ENCODE measurements around the gene GIMAP7. TPM values are rescaled to one million over a fixed set of nuclear protein-coding genes. Genes with fewer than 3 reads are reported as not detected.
"Not testable (repeated sequence)": the region's sequence is repeated elsewhere in the genome, so short reads cannot be mapped to it uniquely, and the experiment has no call there.

Gene GIMAP7
- total RNA-seq, 1 donor from 2014 or later = not detected

GRCh38 chr7:150487625-150488024 is 27.0 kb upstream of the GIMAP7 start:
- Histone ChIP-seq H2AFZ (replicated peaks) (no peak overlapping the region), H3K4me3 (no peak overlapping the region), H3K4me1 (no peaks in the 10 kb centered on the region), H4K20me1 (ENCODE audit: low read depth) (no peaks in the 10 kb centered on the region), H3K79me2 (ENCODE audit: low read depth) (no peaks in the 10 kb centered on the region), H3K4me2 (no peak overlapping the region), H3K9ac (no peak overlapping the region), H3K9me3 (ENCODE audit: low read depth) (no peaks in the 10 kb centered on the region), H3F3A (ENCODE audit: low read depth) (no peaks in the 10 kb centered on the region), H3K36me3 (no peaks in the 10 kb centered on the region), H3K27me3 (peaks cover 20% of the 10 kb centered on the region), H3K27ac (no peak overlapping the region)
- no peak overlapping the region for H3K27ac Mint-ChIP-seq
- H3K4me3 Mint-ChIP-seq = no peak overlapping the region
- H3K36me3 Mint-ChIP-seq = no peaks in the 10 kb centered on the region
- peaks cover 2% of the 10 kb centered on the region for H3K27me3 Mint-ChIP-seq (ENCODE audit: insufficient read depth, low read depth)
- peaks cover 5% of the 10 kb centered on the region for H3K9me3 Mint-ChIP-seq
- no peak for TF ChIP-seq EZH2phosphoT487 (IDR thresholded peaks at IDR 0.05)
- TF ChIP-seq EZH2 (IDR thresholded peaks at IDR 0.05) = no peak
- TF ChIP-seq CTCF (IDR thresholded peaks at IDR 0.05) = no peak
- no peaks in the 10 kb centered on the region for H3K4me1 Mint-ChIP-seq
- no peak for DNase-seq (ENCODE audit: low spot score)

- H3K9me3 Mint-ChIP-seq = peaks cover 5% of the 10 kb centered on the region
- TF ChIP-seq CTCF (IDR thresholded peaks at IDR 0.05) = no peak
- TF ChIP-seq EZH2 (IDR thresholded peaks at IDR 0.05) = no peak
- no peak for TF ChIP-seq EZH2phosphoT487 (IDR thresholded peaks at IDR 0.05)
Measured at GRCh38 chr7:150489782-150490181, 24.9 kb upstream of the GIMAP7 start.

GRCh38 chr7:150493442-150493841 is 21.2 kb upstream of the GIMAP7 start:
- H4K20me1 ChIP-seq (ENCODE audit: low read depth); H3K27ac Mint-ChIP-seq; H3K27me3 ChIP-seq; H3K4me3 ChIP-seq; H3K36me3 ChIP-seq; H3K9ac ChIP-seq; DNase-seq (ENCODE audit: low spot score); H3K36me3 Mint-ChIP-seq; H3K27ac ChIP-seq; H2AFZ ChIP-seq (replicated peaks); H3K4me2 ChIP-seq; H3K4me1 Mint-ChIP-seq; H3F3A ChIP-seq (ENCODE audit: low read depth); H3K27me3 Mint-ChIP-seq (ENCODE audit: insufficient read depth, low read depth); H3K79me2 ChIP-seq (ENCODE audit: low read depth); H3K9me3 ChIP-seq (ENCODE audit: low read depth); H3K9me3 Mint-ChIP-seq; H3K4me3 Mint-ChIP-seq; H3K4me1 ChIP-seq: not testable (repeated sequence)

More at GRCh38 chr7:150489782-150490181, 24.9 kb upstream of the GIMAP7 start:
- Histone ChIP-seq H3K36me3 (no peaks in the 10 kb centered on the region), H3K27me3 (peaks cover 15% of the 10 kb centered on the region), H3K4me1 (no peaks in the 10 kb centered on the region), H3K4me2 (no peak overlapping the region), H3K27ac (no peak overlapping the region), H3K79me2 (ENCODE audit: low read depth) (no peaks in the 10 kb centered on the region), H4K20me1 (ENCODE audit: low read depth) (no peaks in the 10 kb centered on the region), H3F3A (ENCODE audit: low read depth) (no peaks in the 10 kb centered on the region), H3K9me3 (ENCODE audit: low read depth) (no peaks in the 10 kb centered on the region), H3K9ac (no peak overlapping the region), H2AFZ (replicated peaks) (no peak overlapping the region), H3K4me3 (no peak overlapping the region)
- no peaks in the 10 kb centered on the region for H3K36me3 Mint-ChIP-seq
- no peak overlapping the region for H3K27ac Mint-ChIP-seq
- no peak overlapping the region for H3K4me3 Mint-ChIP-seq
- no peaks in the 10 kb centered on the region for H3K4me1 Mint-ChIP-seq
- DNase-seq (ENCODE audit: low spot score) = no peak
- peaks cover 2% of the 10 kb centered on the region for H3K27me3 Mint-ChIP-seq (ENCODE audit: insufficient read depth, low read depth)

GRCh38 chr7:150502519-150502918 is 12.2 kb upstream of the GIMAP7 start:
- H3K27ac ChIP-seq = no peak overlapping the region
- no peaks in the 10 kb centered on the region for H3K4me1 ChIP-seq
- no peak overlapping the region for H2AFZ ChIP-seq (replicated peaks)
- H3K9ac ChIP-seq = no peak overlapping the region
- Mint-ChIP-seq H3K27ac (no peak overlapping the region), H3K4me3 (no peak overlapping the region), H3K4me1 (no peaks in the 10 kb centered on the region), H3K36me3 (no peaks in the 10 kb centered on the region), H3K27me3 (ENCODE audit: insufficient read depth, low read depth) (peaks cover 2% of the 10 kb centered on the region), H3K9me3 (peaks cover 14% of the 10 kb centered on the region)
- TF ChIP-seq EZH2phosphoT487 (IDR thresholded peaks at IDR 0.05) = no peak
- TF ChIP-seq CTCF (IDR thresholded peaks at IDR 0.05) = no peak
- no peak for TF ChIP-seq EZH2 (IDR thresholded peaks at IDR 0.05)
- no peak for DNase-seq (ENCODE audit: low spot score)
- H3K36me3 ChIP-seq = no peaks in the 10 kb centered on the region
- H3F3A ChIP-seq (ENCODE audit: low read depth) = no peaks in the 10 kb centered on the region
- H3K79me2 ChIP-seq (ENCODE audit: low read depth) = no peaks in the 10 kb centered on the region
- no peaks in the 10 kb centered on the region for H3K27me3 ChIP-seq
- H3K4me2 ChIP-seq = no peak overlapping the region
- H4K20me1 ChIP-seq (ENCODE audit: low read depth) = no peaks in the 10 kb centered on the region
- no peaks in the 10 kb centered on the region for H3K9me3 ChIP-seq (ENCODE audit: low read depth)
- no peak overlapping the region for H3K4me3 ChIP-seq

Measured in neural progenitor cell (in vitro differentiated cells).